Measurements from ENCODE around the gene SPTSSA.
"Not testable (repeated sequence)": the region's sequence is repeated elsewhere in the genome, so short reads cannot be mapped to it uniquely, and the experiment has no call there.

The SPTSSA gene

GRCh38 chr14:34482463-34482862 lies 20.4 kb upstream of the SPTSSA start:
- no peak for TF ChIP-seq CTCF (conservative IDR thresholded peaks at IDR 0.05; ENCODE audit: low read depth, low read length)
- DNase-seq (ENCODE audit: low read depth), result no peak
- H3K4me3 ChIP-seq (ENCODE audit: low read depth, low read length), result no peak overlapping the region

- no peak for TF ChIP-seq CTCF (conservative IDR thresholded peaks at IDR 0.05; ENCODE audit: low read depth, low read length)
- H3K4me3 ChIP-seq (ENCODE audit: low read depth, low read length), result no peak overlapping the region
- DNase-seq (ENCODE audit: low read depth), result no peak
Observed at GRCh38 chr14:34479694-34480093, 17.7 kb upstream of the SPTSSA start.

DNA sequence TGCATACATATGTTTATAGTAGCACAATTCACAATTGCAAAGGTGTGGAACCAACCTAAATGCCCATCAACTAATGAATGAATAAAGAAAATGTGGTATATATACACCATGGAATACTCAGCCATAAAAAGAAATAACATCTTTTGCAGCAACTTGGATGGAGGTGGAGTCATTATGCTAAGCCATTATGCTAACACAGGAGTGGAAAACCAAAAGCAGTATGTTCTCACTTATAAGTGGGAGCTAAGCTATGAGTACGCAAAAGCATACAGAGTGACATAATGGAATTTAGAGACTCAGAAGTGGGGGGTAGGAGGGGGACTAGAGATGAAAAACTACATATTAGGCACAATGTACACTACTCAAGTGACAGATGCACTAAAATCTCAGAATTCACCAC lies 16.2 kb upstream of the SPTSSA start:
- no peak for DNase-seq (ENCODE audit: low read depth)
- no peak overlapping the region for H3K4me3 ChIP-seq (ENCODE audit: low read depth, low read length)
- TF ChIP-seq CTCF (conservative IDR thresholded peaks at IDR 0.05; ENCODE audit: low read depth, low read length), result no peak

DNA sequence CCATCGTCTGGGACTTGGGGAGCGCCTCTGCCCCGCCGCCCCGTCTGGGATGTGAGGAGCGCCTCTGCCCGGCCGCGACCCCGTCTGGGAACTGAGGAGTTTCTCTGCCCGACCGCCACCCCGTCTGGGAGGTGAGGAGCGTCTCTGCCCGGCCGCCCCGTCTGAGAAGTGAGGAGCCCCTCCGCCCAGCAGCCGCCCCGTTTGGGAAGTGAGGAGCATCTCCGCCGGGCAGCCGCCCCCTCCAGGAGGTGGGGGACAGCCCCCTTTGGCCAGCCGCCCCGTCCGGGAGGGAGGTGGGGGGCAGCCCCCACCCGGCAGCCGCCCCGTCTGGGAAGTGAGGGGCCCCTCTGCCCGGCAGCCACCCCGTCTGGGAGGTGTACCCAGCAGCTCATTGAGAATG lies 14.0 kb upstream of the SPTSSA start:
- not testable (repeated sequence) for DNase-seq (ENCODE audit: low read depth); H3K4me3 ChIP-seq (ENCODE audit: low read depth, low read length)

DNA sequence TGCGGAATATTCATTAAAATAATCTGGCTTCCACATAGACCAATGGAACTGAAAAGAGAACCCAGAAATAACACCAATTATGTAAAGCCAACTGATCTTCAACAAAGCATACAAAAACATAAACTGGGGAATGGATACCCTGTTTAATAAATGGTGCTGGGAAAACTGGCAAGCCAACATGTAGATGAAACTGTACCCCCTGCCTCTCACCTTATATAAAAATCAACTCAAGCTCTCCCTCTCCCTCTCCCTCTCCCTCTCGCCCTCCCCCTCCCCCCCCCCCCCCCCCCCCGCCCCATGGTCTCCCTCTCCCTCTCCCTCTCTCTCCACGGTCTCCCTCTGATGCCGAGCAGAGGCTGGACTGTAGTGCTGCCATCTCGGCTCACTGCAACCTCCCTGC lies 13.1 kb upstream of the SPTSSA start:
- no peak overlapping the region for H3K4me3 ChIP-seq (ENCODE audit: low read depth, low read length)
- TF ChIP-seq CTCF (conservative IDR thresholded peaks at IDR 0.05; ENCODE audit: low read depth, low read length), result no peak
- DNase-seq (ENCODE audit: low read depth), result no peak

GRCh38 chr14:34474187-34474679 lies 12.2 kb upstream of the SPTSSA start:
- no peak overlapping the region for H3K4me3 ChIP-seq (ENCODE audit: low read depth, low read length)
- TF ChIP-seq CTCF (conservative IDR thresholded peaks at IDR 0.05; ENCODE audit: low read depth, low read length), result no peak
- no peak for DNase-seq (ENCODE audit: low read depth)

DNA sequence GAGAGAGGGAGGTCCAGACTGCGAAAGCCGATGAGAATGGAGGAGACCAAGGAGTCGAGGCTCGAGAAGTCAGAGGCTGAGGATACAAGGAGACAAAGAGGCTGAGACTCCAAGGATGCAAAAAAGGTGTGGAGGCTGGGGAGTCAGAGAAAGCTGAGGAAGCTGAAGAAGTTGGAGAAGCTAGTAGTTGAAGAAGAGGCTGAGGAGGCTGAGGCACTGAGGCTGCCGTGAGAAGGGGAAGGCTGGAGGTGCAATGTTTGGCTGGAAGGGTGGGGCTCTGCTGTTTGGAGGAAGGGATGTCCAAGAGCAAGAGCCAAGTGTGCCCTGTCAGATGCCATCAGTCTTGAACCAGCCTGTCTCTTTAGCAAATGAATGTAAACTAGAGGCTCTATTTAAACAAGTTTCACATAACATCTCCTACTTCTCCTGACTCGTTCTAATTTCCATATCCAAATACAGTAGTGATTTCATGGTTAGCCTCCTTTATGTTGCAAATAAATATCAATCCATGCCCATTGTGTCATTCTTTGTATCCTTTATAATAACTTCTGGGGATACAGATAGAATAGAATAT lies 10.8 kb upstream of the SPTSSA start:
- DNase-seq (ENCODE audit: low read depth), result no peak
- no peak for TF ChIP-seq CTCF (conservative IDR thresholded peaks at IDR 0.05; ENCODE audit: low read depth, low read length)
- H3K4me3 ChIP-seq (ENCODE audit: low read depth, low read length), result no peak overlapping the region
